Measurements from ENCODE around the gene TSPAN8. TPM values are rescaled to one million over a fixed set of nuclear protein-coding genes. Genes with fewer than 3 reads are reported as not detected.

TSPAN8 gene
- total and polyA plus RNA-seq, 8 donors: 0.95 to 18.0 (median 1.6) TPM

DNA sequence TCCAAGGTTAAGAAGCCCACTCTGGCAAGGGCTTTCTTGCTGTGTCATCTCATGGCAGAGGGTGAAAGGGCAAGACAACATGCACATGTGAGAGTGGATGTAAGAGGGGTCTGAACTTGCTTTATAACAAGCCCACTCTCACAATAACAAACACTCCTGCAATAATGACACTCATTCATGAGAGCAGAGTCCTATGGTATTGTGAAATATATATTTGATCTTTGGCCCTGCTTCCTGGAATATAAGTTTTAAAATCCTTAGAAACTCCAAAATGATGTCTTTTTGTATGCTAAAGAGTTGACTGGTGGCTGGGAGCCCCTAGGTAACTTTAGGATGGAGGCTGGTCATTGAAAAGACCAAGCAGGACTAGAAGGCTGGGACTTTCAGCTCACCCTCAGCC lies 51.8 kb downstream of the TSPAN8 start:
- TF ChIP-seq, protein P1, sequence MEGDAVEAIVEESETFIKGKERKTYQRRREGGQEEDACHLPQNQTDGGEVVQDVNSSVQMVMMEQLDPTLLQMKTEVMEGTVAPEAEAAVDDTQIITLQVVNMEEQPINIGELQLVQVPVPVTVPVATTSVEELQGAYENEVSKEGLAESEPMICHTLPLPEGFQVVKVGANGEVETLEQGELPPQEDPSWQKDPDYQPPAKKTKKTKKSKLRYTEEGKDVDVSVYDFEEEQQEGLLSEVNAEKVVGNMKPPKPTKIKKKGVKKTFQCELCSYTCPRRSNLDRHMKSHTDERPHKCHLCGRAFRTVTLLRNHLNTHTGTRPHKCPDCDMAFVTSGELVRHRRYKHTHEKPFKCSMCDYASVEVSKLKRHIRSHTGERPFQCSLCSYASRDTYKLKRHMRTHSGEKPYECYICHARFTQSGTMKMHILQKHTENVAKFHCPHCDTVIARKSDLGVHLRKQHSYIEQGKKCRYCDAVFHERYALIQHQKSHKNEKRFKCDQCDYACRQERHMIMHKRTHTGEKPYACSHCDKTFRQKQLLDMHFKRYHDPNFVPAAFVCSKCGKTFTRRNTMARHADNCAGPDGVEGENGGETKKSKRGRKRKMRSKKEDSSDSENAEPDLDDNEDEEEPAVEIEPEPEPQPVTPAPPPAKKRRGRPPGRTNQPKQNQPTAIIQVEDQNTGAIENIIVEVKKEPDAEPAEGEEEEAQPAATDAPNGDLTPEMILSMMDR (IDR thresholded peaks at IDR 0.05): no peak
- DNase-seq (no peak), ATAC-seq (no peak)
- no peaks in the 10 kb centered on the region for H3K4me1 ChIP-seq
- no peak overlapping the region for H3K27ac ChIP-seq
- no peaks in the 10 kb centered on the region for H3K27me3 ChIP-seq
- intact Hi-C loops (cut with DNase I): no loop called here
- H3K4me3 ChIP-seq: no peak overlapping the region
- H3K9me3 ChIP-seq: peaks cover 0 to 18% of the 10 kb centered on the region in 2 donors
- no peaks in the 10 kb centered on the region for H3K36me3 ChIP-seq

GRCh38 chr12:71092290-71092689 lies 65.5 kb downstream of the TSPAN8 start:
- DNase-seq: no peak
- intact Hi-C loops (cut with DNase I): no loop called here
- TF ChIP-seq, protein P1 (IDR thresholded peaks at IDR 0.05): no peak
- H3K36me3 ChIP-seq: no peaks in the 10 kb centered on the region
- peaks cover 0 to 29% of the 10 kb centered on the region in 2 donors for H3K9me3 ChIP-seq
- no peak for ATAC-seq
- no peak overlapping the region for H3K4me3 ChIP-seq
- H3K4me1 ChIP-seq: no peaks in the 10 kb centered on the region
- no peaks in the 10 kb centered on the region for H3K27me3 ChIP-seq
- no peak overlapping the region for H3K27ac ChIP-seq

- Histone ChIP-seq H3K4me1 (no peaks in the 10 kb centered on the region), H3K27me3 (no peaks in the 10 kb centered on the region), H3K36me3 (no peaks in the 10 kb centered on the region), H3K4me3 (no peak overlapping the region), H3K27ac (no peak overlapping the region), H3K9me3 (peaks cover 0 to 27% of the 10 kb centered on the region in 2 donors)
- intact Hi-C loops (cut with DNase I): no loop called here
- DNase-seq (no peak), ATAC-seq (no peak)
- TF ChIP-seq, protein P1 (IDR thresholded peaks at IDR 0.05): no peak
Measured at GRCh38 chr12:71090971-71091370, 66.8 kb downstream of the TSPAN8 start.

DNA sequence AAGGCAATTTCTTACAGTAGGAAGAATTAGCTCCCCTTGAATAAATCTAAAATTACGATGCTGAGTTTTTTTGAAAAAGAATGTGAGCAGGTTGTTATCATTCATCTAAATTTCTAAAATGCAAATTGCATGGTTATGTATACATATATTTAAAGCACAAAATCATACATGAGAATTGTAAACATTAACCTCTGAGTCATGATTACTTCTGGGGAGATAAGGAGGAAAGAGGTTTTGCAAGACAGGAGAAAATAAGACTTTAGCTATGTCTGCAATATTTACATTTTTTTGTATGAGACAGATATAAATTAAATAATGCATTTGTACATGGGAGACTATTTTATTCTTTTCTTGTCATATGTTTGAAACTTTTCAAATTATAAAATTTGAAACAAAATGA lies 72.2 kb downstream of the TSPAN8 start:
- ATAC-seq (no peak), DNase-seq (no peak)
- no peaks in the 10 kb centered on the region for H3K27me3 ChIP-seq
- peaks cover 0 to 10% of the 10 kb centered on the region in 2 donors for H3K9me3 ChIP-seq
- no peak overlapping the region for H3K27ac ChIP-seq
- no peak overlapping the region for H3K4me3 ChIP-seq
- H3K36me3 ChIP-seq: no peaks in the 10 kb centered on the region
- intact Hi-C loops (cut with DNase I): no loop called here
- no peaks in the 10 kb centered on the region for H3K4me1 ChIP-seq
- TF ChIP-seq, protein P1 (IDR thresholded peaks at IDR 0.05): no peak

GRCh38 chr12:71075743-71076142 lies 82.1 kb downstream of the TSPAN8 start:
- Histone ChIP-seq H3K9me3 (no peaks in the 10 kb centered on the region), H3K27ac (no peak overlapping the region), H3K27me3 (no peaks in the 10 kb centered on the region), H3K4me3 (no peak overlapping the region), H3K36me3 (no peaks in the 10 kb centered on the region), H3K4me1 (no peaks in the 10 kb centered on the region)
- TF ChIP-seq, protein P1 (IDR thresholded peaks at IDR 0.05): no peak
- no peak for DNase-seq
- ATAC-seq: no peak
- intact Hi-C loops (cut with DNase I): no loop called here

Other genes with a start within 250 kb of the TSPAN8 start
- gene PTPRR, start 237.3 kb downstream of the TSPAN8 start, total RNA-seq: 1 to 10 TPM in 1 of 2 donors, under 1 TPM in 1; 0.68 to 1.4 TPM
- gene PTPRR, start 237.3 kb downstream of the TSPAN8 start, polyA plus RNA-seq (ENCODE audit: insufficient read length in 6 of 6): under 1 TPM; 0.10 to 0.23 (median 0.18) TPM